ENCODE data around the gene CDC37.
A peak's percentile ranks its signal among the peaks of the same experiment; 100 is the strongest.

The CDC37 gene

GRCh38 chr19:10430505-10431253 lies 27.3 kb upstream of the CDC37 start:
- H3K36me3 ChIP-seq (ENCODE audit: insufficient read depth, low read depth, low read length), result no peaks in the 10 kb centered on the region
- H3K4me3 ChIP-seq (ENCODE audit: low read length), result no peak overlapping the region
- no peak overlapping the region for H3K9ac ChIP-seq (ENCODE audit: low read depth, low read length)
- H3K4me1 ChIP-seq (ENCODE audit: insufficient read depth, low read length), result peaks cover 4% of the 10 kb centered on the region; the same call in 1 of the 2 replicates
- H3K27me3 ChIP-seq (ENCODE audit: insufficient read depth, low read length), result peaks cover 85% of the 10 kb centered on the region
- H3K27ac ChIP-seq (ENCODE audit: low read length), result no peak overlapping the region
- H3K9me3 ChIP-seq (ENCODE audit: insufficient read depth, low read depth, low read length), result no peaks in the 10 kb centered on the region

GRCh38 chr19:10428996-10429381 lies 25.6 kb upstream of the CDC37 start:
- peaks cover 97% of the 10 kb centered on the region for H3K27me3 ChIP-seq (ENCODE audit: insufficient read depth, low read length)
- no peaks in the 10 kb centered on the region for H3K36me3 ChIP-seq (ENCODE audit: insufficient read depth, low read depth, low read length)
- no peak overlapping the region for H3K9ac ChIP-seq (ENCODE audit: low read depth, low read length)
- H3K4me3 ChIP-seq (ENCODE audit: low read length), result no peak overlapping the region
- peaks cover 4% of the 10 kb centered on the region; the same call in 1 of the 2 replicates for H3K4me1 ChIP-seq (ENCODE audit: insufficient read depth, low read length)
- H3K27ac ChIP-seq (ENCODE audit: low read length), result no peak overlapping the region
- H3K9me3 ChIP-seq (ENCODE audit: insufficient read depth, low read depth, low read length), result no peaks in the 10 kb centered on the region

GRCh38 chr19:10427169-10427568 lies 23.8 kb upstream of the CDC37 start:
- Histone ChIP-seq H3K27me3 (ENCODE audit: insufficient read depth, low read length) (peaks cover 100% of the 10 kb centered on the region), H3K4me3 (ENCODE audit: low read length) (no peak overlapping the region), H3K4me1 (ENCODE audit: insufficient read depth, low read length) (no peaks in the 10 kb centered on the region), H3K9ac (ENCODE audit: low read depth, low read length) (no peak overlapping the region), H3K9me3 (ENCODE audit: insufficient read depth, low read depth, low read length) (no peaks in the 10 kb centered on the region), H3K36me3 (ENCODE audit: insufficient read depth, low read depth, low read length) (no peaks in the 10 kb centered on the region), H3K27ac (ENCODE audit: low read length) (no peak overlapping the region)

GRCh38 chr19:10424011-10424637 lies 20.8 kb upstream of the CDC37 start:
- Histone ChIP-seq H3K4me3 (ENCODE audit: low read length) (peak overlapping the region; percentile 51; the same call in 1 of the 2 replicates), H3K36me3 (ENCODE audit: insufficient read depth, low read depth, low read length) (no peaks in the 10 kb centered on the region), H3K27me3 (ENCODE audit: insufficient read depth, low read length) (peaks cover 98% of the 10 kb centered on the region), H3K9ac (ENCODE audit: low read depth, low read length) (no peak overlapping the region), H3K9me3 (ENCODE audit: insufficient read depth, low read depth, low read length) (no peaks in the 10 kb centered on the region), H3K4me1 (ENCODE audit: insufficient read depth, low read length) (peaks cover 4% of the 10 kb centered on the region; the same call in 1 of the 2 replicates), H3K27ac (ENCODE audit: low read length) (no peak overlapping the region)

- Histone ChIP-seq H3K36me3 (ENCODE audit: insufficient read depth, low read depth, low read length) (no peaks in the 10 kb centered on the region), H3K27ac (ENCODE audit: low read length) (no peak overlapping the region), H3K9ac (ENCODE audit: low read depth, low read length) (no peak overlapping the region), H3K4me1 (ENCODE audit: insufficient read depth, low read length) (peaks cover 12% of the 10 kb centered on the region; the same call in 1 of the 2 replicates), H3K27me3 (ENCODE audit: insufficient read depth, low read length) (peaks cover 98% of the 10 kb centered on the region), H3K9me3 (ENCODE audit: insufficient read depth, low read depth, low read length) (no peaks in the 10 kb centered on the region), H3K4me3 (ENCODE audit: low read length) (no peak overlapping the region)
Observed at GRCh38 chr19:10422846-10423245, 19.5 kb upstream of the CDC37 start.

- Histone ChIP-seq H3K4me1 (ENCODE audit: insufficient read depth, low read length) (peaks cover 15% of the 10 kb centered on the region; the same call in 1 of the 2 replicates), H3K4me3 (ENCODE audit: low read length) (no peak overlapping the region), H3K36me3 (ENCODE audit: insufficient read depth, low read depth, low read length) (no peaks in the 10 kb centered on the region), H3K9me3 (ENCODE audit: insufficient read depth, low read depth, low read length) (no peaks in the 10 kb centered on the region), H3K27me3 (ENCODE audit: insufficient read depth, low read length) (peaks cover 98% of the 10 kb centered on the region), H3K9ac (ENCODE audit: low read depth, low read length) (no peak overlapping the region), H3K27ac (ENCODE audit: low read length) (no peak overlapping the region)
Observed at GRCh38 chr19:10422046-10422461, 18.7 kb upstream of the CDC37 start.

GRCh38 chr19:10421240-10422045 lies 18.1 kb upstream of the CDC37 start:
- Histone ChIP-seq H3K27me3 (ENCODE audit: insufficient read depth, low read length) (peaks cover 98% of the 10 kb centered on the region), H3K9me3 (ENCODE audit: insufficient read depth, low read depth, low read length) (no peaks in the 10 kb centered on the region), H3K27ac (ENCODE audit: low read length) (no peak overlapping the region), H3K9ac (ENCODE audit: low read depth, low read length) (no peak overlapping the region), H3K36me3 (ENCODE audit: insufficient read depth, low read depth, low read length) (no peaks in the 10 kb centered on the region), H3K4me3 (ENCODE audit: low read length) (peak overlapping the region; percentile 60; the same call in 1 of the 2 replicates), H3K4me1 (ENCODE audit: insufficient read depth, low read length) (peaks cover 15% of the 10 kb centered on the region; the same call in 1 of the 2 replicates)

- Histone ChIP-seq H3K36me3 (ENCODE audit: insufficient read depth, low read depth, low read length) (no peaks in the 10 kb centered on the region), H3K4me1 (ENCODE audit: insufficient read depth, low read length) (peaks cover 15% of the 10 kb centered on the region; the same call in 1 of the 2 replicates), H3K9me3 (ENCODE audit: insufficient read depth, low read depth, low read length) (no peaks in the 10 kb centered on the region), H3K27me3 (ENCODE audit: insufficient read depth, low read length) (peaks cover 98% of the 10 kb centered on the region), H3K9ac (ENCODE audit: low read depth, low read length) (no peak within 1 kb of the TSS; the same call in 1 of the 2 replicates), H3K27ac (ENCODE audit: low read length) (no peak within 1 kb of the TSS), H3K4me3 (ENCODE audit: low read length) (peak within 1 kb of the TSS; percentile 66)
Observed at GRCh38 chr19:10420444-10421239, 17.3 kb upstream of the CDC37 start, which contains the start of gene PDE4A. Gene PDE4A, plus strand, starts transcription at chr19:10420538. Its CDS starts 227 bp downstream, at chr19:10420765.

GRCh38 chr19:10419646-10420443 lies 16.5 kb upstream of the CDC37 start:
- no peak overlapping the region; the same call in 1 of the 2 replicates for H3K9ac ChIP-seq (ENCODE audit: low read depth, low read length)
- H3K27me3 ChIP-seq (ENCODE audit: insufficient read depth, low read length), result peaks cover 98% of the 10 kb centered on the region
- H3K36me3 ChIP-seq (ENCODE audit: insufficient read depth, low read depth, low read length), result no peaks in the 10 kb centered on the region
- H3K4me1 ChIP-seq (ENCODE audit: insufficient read depth, low read length), result peaks cover 15% of the 10 kb centered on the region; the same call in 1 of the 2 replicates
- no peak overlapping the region for H3K27ac ChIP-seq (ENCODE audit: low read length)
- H3K4me3 ChIP-seq (ENCODE audit: low read length), result peak overlapping the region; percentile 66
- no peaks in the 10 kb centered on the region for H3K9me3 ChIP-seq (ENCODE audit: insufficient read depth, low read depth, low read length)

- H3K27me3 ChIP-seq (ENCODE audit: insufficient read depth, low read length), result peaks cover 93% of the 10 kb centered on the region
- H3K36me3 ChIP-seq (ENCODE audit: insufficient read depth, low read depth, low read length), result no peaks in the 10 kb centered on the region
- no peaks in the 10 kb centered on the region for H3K9me3 ChIP-seq (ENCODE audit: insufficient read depth, low read depth, low read length)
- H3K27ac ChIP-seq (ENCODE audit: low read length), result no peak overlapping the region
- H3K4me3 ChIP-seq (ENCODE audit: low read length), result peak overlapping the region; percentile 66
- H3K4me1 ChIP-seq (ENCODE audit: insufficient read depth, low read length), result peaks cover 15% of the 10 kb centered on the region; the same call in 1 of the 2 replicates
- no peak overlapping the region for H3K9ac ChIP-seq (ENCODE audit: low read depth, low read length)
Observed at GRCh38 chr19:10419200-10419645, 15.9 kb upstream of the CDC37 start.
